Measurements from ENCODE around the gene RAB7A. TPM values are rescaled to one million over a fixed set of nuclear protein-coding genes. Genes with fewer than 3 reads are reported as not detected.

Gene RAB7A
- polyA plus RNA-seq, 1 donor (not counting 4 experiments of a cell fraction or from before 2014, with no cell fraction given), result 364 TPM

DNA sequence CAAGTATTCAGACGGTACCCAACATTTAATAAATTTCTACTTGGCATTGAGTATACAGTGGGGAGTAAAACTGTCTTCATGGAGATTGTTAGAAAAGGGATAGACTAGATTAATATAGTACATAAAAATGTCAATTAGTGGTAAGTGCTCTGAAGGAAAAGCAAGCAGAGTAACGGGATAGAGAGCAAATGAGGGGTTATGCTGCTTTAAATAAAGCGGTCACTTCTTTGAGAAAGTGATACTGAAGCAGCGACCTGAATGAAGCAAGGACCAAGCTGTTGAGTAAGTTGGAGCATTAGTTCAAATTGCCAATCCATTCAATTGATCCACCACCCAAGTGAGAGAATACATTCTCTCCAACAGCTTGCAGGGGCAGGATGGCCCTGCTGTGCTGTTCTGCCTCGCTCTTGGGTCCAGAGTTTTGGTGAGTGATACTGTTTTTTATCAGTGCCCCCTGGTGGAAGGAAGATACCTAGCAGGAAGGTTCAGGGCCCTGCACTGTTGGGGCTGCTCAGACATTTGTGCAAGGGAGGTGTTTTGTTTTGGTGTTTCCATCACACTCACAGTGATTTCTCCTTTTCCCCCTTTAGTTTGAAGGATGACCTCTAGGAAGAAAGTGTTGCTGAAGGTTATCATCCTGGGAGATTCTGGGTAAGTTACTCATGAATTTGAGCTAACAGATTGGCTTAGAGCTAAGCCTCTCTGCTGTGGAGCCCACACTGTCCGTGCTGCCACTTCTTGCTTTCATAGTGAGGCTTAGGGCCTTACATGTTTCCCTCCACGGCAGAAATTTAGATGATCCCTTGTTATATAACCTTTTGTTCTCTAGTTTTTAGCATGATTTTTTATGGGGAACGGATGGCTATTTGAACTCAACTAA, 69.0 kb downstream of the RAB7A start:
- dilution Hi-C loops (cut with MboI; ENCODE audit: extremely low pct_ligation_motif_present, low sequenced_read_pairs), result no loop called here
- TF ChIP-seq EZH2 (IDR thresholded peaks at IDR 0.05; ENCODE audit: low read length), result no peak
- TF ChIP-seq, protein P1, sequence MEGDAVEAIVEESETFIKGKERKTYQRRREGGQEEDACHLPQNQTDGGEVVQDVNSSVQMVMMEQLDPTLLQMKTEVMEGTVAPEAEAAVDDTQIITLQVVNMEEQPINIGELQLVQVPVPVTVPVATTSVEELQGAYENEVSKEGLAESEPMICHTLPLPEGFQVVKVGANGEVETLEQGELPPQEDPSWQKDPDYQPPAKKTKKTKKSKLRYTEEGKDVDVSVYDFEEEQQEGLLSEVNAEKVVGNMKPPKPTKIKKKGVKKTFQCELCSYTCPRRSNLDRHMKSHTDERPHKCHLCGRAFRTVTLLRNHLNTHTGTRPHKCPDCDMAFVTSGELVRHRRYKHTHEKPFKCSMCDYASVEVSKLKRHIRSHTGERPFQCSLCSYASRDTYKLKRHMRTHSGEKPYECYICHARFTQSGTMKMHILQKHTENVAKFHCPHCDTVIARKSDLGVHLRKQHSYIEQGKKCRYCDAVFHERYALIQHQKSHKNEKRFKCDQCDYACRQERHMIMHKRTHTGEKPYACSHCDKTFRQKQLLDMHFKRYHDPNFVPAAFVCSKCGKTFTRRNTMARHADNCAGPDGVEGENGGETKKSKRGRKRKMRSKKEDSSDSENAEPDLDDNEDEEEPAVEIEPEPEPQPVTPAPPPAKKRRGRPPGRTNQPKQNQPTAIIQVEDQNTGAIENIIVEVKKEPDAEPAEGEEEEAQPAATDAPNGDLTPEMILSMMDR (optimal IDR thresholded peaks at IDR 0.05 in 1 of 3, IDR thresholded peaks at IDR 0.05 in 1 of 3, conservative IDR thresholded peaks at IDR 0.05 in 1 of 3; ENCODE audit: extremely low read depth in 1 of 3, insufficient read depth in 2 of 3, low read length in 3 of 3), result peak; percentile 71 to 85 (median 82)
- Histone ChIP-seq H3K36me3 (ENCODE audit: control insufficient read depth in 2 of 2, extremely low read depth in 1 of 2, insufficient read depth in 2 of 2, low read length in 2 of 2) (peaks cover 18 to 47% of the 10 kb centered on the region in 2 experiments), H3K27me3 (ENCODE audit: control insufficient read depth, extremely low read depth, insufficient read depth, low read length) (no peaks in the 10 kb centered on the region), H4K20me1 (ENCODE audit: control insufficient read depth, extremely low read depth, insufficient read depth, low read length) (no peaks in the 10 kb centered on the region), H3K79me2 (ENCODE audit: control insufficient read depth, insufficient read depth, low read length) (peaks cover 70% of the 10 kb centered on the region), H3K4me1 (ENCODE audit: control insufficient read depth, extremely low read depth, insufficient read depth, low read length) (peaks cover 25% of the 10 kb centered on the region), H2AFZ (ENCODE audit: control insufficient read depth, low read length) (no peak overlapping the region), H3K9me1 (ENCODE audit: control insufficient read depth, extremely low read depth, insufficient read depth, low read length) (no peaks in the 10 kb centered on the region), H3K4me2 (ENCODE audit: control insufficient read depth, extremely low read depth, insufficient read depth, low read depth, low read length) (peak overlapping the region; percentile 89), H3K9ac (ENCODE audit: control insufficient read depth, extremely low read depth, insufficient read depth, low read length) (peak overlapping the region; percentile 47), H3K9me3 (ENCODE audit: control insufficient read depth, low read depth, low read length) (no peaks in the 10 kb centered on the region), H3K27ac (ENCODE audit: control insufficient read depth, insufficient read depth, low read length) (peak overlapping the region; percentile 80), H3K4me3 (ENCODE audit: control insufficient read depth in 2 of 3, extremely low read depth in 1 of 3, insufficient read depth in 2 of 3, low read depth in 1 of 3, low read length in 3 of 3) (peak overlapping the region in 2 of 3 experiments; percentile 45 to 59)
- DNase-seq (ENCODE audit: low read depth, low spot score) (no peak), FAIRE-seq (peak; percentile 79)

DNA sequence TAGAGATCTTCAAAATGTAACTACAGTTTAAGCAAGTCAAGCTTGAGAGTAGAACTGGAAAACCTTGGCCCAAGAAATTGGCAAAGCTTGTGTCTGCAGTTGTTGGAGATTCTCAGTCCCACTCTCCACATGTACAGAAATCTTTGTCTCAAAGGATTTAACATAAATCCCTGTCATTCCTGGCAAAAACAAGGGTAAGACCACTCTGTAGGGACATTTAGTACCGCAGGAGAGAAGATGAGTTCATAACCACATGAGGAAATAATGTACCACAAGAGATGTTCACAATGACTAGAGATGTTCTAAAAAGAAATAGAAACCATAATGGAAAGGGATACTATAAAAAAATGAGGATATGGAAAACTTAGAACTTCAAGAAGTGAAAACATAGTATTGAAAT, 73.7 kb downstream of the RAB7A start:
- no peak overlapping the region for H3K4me2 ChIP-seq (ENCODE audit: control insufficient read depth, extremely low read depth, insufficient read depth, low read depth, low read length)
- dilution Hi-C loops (cut with MboI; ENCODE audit: extremely low pct_ligation_motif_present, low sequenced_read_pairs), result no loop called here
- no peak for DNase-seq (ENCODE audit: low read depth, low spot score)
- TF ChIP-seq, protein P1 (optimal IDR thresholded peaks at IDR 0.05 in 1 of 3, IDR thresholded peaks at IDR 0.05 in 1 of 3, conservative IDR thresholded peaks at IDR 0.05 in 1 of 3; ENCODE audit: extremely low read depth in 1 of 3, insufficient read depth in 2 of 3, low read length in 3 of 3), result no peak
- no peak for TF ChIP-seq EZH2 (IDR thresholded peaks at IDR 0.05; ENCODE audit: low read length)
- no peaks in the 10 kb centered on the region for H3K9me3 ChIP-seq (ENCODE audit: control insufficient read depth, low read depth, low read length)
- peaks cover 24 to 50% of the 10 kb centered on the region in 2 experiments for H3K36me3 ChIP-seq (ENCODE audit: control insufficient read depth in 2 of 2, extremely low read depth in 1 of 2, insufficient read depth in 2 of 2, low read length in 2 of 2)
- peaks cover 72% of the 10 kb centered on the region for H3K79me2 ChIP-seq (ENCODE audit: control insufficient read depth, insufficient read depth, low read length)
- peaks cover under 1% of the 10 kb centered on the region for H4K20me1 ChIP-seq (ENCODE audit: control insufficient read depth, extremely low read depth, insufficient read depth, low read length)
- H2AFZ ChIP-seq (ENCODE audit: control insufficient read depth, low read length), result no peak overlapping the region
- FAIRE-seq, result no peak
- no peak overlapping the region for H3K4me3 ChIP-seq (ENCODE audit: control insufficient read depth in 2 of 3, extremely low read depth in 1 of 3, insufficient read depth in 2 of 3, low read depth in 1 of 3, low read length in 3 of 3)
- H3K27me3 ChIP-seq (ENCODE audit: control insufficient read depth, extremely low read depth, insufficient read depth, low read length), result no peaks in the 10 kb centered on the region
- H3K9me1 ChIP-seq (ENCODE audit: control insufficient read depth, extremely low read depth, insufficient read depth, low read length), result peaks cover under 1% of the 10 kb centered on the region
- peaks cover 17% of the 10 kb centered on the region for H3K4me1 ChIP-seq (ENCODE audit: control insufficient read depth, extremely low read depth, insufficient read depth, low read length)
- no peak overlapping the region for H3K27ac ChIP-seq (ENCODE audit: control insufficient read depth, insufficient read depth, low read length)
- no peak overlapping the region for H3K9ac ChIP-seq (ENCODE audit: control insufficient read depth, extremely low read depth, insufficient read depth, low read length)
